Neural progenitor cell (in vitro differentiated cells): ENCODE data around the gene VWA2.

ENCODE experiments used
- EZH2phosphoT487 ChIP-seq: fragments of 200-600 bp; sonication (generic); IDR thresholded peaks from 2 replicates; pipeline ENCODE4 v1.6.1; 2017; ENCODE audit warnings: antibody characterized with exemption
- TF ChIP-seq, protein P1 (sequence below): fragments of 200-600 bp; sonication (generic); IDR thresholded peaks from 2 replicates; pipeline ENCODE4 v1.5.1; 2017; ENCODE audit warnings: antibody characterized with exemption, mild to moderate bottlenecking

- TF ChIP-seq, protein P1, sequence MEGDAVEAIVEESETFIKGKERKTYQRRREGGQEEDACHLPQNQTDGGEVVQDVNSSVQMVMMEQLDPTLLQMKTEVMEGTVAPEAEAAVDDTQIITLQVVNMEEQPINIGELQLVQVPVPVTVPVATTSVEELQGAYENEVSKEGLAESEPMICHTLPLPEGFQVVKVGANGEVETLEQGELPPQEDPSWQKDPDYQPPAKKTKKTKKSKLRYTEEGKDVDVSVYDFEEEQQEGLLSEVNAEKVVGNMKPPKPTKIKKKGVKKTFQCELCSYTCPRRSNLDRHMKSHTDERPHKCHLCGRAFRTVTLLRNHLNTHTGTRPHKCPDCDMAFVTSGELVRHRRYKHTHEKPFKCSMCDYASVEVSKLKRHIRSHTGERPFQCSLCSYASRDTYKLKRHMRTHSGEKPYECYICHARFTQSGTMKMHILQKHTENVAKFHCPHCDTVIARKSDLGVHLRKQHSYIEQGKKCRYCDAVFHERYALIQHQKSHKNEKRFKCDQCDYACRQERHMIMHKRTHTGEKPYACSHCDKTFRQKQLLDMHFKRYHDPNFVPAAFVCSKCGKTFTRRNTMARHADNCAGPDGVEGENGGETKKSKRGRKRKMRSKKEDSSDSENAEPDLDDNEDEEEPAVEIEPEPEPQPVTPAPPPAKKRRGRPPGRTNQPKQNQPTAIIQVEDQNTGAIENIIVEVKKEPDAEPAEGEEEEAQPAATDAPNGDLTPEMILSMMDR: no peak
- TF ChIP-seq EZH2phosphoT487: no peak
Measured at GRCh38 chr10:114271779-114272167, 32.7 kb downstream of the VWA2 start.
